ENCODE results near the gene RASA4.
"Not testable (repeated sequence)": the region's sequence is repeated elsewhere in the genome, so short reads cannot be mapped to it uniquely, and the experiment has no call there.

RASA4 gene

DNA sequence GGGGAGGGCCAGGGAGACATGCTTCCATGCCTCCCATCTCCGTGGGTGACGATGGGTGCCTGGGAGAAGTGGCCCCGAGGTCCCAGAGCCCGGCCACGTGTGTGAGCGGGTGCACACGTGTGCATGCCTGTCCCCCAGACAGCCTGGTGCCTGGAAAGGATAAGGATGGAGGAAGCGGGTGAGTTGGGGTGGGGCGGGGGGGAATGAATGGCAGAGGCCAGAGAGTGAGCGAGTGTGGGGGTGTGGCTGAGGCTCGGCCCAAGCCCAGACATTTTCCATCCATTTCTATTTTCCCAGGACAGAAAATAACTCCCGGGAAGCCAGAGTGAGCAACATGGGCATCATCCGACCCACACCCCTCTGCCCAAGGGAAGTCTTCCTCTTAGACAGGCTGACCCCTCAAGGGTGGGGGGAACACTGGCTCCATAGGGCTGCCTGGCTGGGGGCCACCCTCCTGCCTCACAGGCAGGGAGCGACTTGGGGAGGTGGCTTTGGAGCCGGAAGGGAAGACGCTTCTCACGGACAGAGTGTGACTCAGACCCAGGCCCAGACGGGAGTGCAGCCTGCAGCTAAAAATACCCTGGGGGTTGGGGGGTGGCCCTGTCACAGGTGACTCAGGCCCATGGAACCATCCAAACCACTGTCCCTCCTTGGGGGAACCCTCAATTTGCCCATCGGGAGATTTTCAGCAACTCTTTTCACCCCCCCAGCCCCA lies 12.0 kb downstream of the RASA4 start:
- DNase-seq = not testable (repeated sequence)

DNA sequence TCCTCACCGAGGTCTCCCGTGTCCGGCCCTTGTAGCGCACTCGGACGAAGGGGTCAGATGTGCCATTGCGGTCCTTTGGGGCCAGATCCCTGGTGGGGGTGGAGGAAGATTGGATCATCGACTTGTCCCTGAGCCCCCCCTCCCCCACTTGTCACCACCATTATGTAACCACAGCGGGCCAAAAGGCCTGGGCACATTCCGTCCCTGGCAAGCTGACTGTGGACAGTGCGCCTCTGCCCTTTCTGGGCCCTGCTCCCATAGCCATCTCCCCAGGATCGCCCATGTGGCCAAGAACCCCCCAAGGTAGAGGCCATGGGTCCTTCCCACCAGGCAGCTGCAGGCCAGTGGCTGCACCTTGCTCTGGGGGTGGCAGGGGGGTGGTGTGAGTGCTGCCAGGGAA lies 14.2 kb downstream of the RASA4 start:
- DNase-seq = not testable (repeated sequence)

DNA sequence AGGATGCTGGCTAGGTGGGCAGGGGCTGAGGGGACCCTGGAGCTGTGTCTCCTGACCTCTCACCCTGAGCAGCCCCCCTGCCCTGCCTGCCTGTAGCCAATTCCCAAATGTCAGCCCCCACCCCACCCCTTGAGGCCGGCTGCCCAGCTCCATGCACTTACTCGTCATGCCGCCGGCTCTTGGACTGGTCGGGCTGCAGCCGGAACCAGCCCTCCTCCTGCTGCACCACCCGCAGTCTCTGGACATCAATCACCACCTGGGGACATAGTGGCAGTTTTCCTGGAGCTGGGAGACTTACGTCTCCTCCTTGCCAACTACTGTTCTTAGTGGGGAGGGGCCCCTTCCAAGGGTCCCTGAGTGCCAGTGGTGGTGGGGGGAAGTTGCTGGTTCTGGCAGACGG lies 16.9 kb downstream of the RASA4 start:
- DNase-seq = not testable (repeated sequence)

DNA sequence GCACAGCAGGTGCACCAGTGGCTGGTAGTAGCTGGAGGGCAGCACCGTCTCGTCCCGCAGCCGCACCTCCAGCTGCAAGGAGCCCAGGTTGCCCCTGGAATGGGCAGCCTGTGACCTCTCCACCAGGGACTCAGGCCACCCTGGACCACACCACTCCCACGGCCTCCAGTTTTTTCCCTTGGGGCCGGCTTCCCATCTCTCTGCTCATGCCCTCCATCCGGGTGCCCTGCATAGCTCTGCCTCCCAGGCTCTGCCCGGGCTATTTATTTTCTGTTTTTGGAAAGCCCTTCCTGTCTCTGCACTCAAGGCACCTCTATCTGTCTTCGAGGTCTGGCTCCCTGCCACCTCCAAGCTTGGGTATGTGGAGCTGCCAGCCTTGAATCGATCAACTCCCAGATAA lies 20.5 kb downstream of the RASA4 start:
- DNase-seq = not testable (repeated sequence)

DNA sequence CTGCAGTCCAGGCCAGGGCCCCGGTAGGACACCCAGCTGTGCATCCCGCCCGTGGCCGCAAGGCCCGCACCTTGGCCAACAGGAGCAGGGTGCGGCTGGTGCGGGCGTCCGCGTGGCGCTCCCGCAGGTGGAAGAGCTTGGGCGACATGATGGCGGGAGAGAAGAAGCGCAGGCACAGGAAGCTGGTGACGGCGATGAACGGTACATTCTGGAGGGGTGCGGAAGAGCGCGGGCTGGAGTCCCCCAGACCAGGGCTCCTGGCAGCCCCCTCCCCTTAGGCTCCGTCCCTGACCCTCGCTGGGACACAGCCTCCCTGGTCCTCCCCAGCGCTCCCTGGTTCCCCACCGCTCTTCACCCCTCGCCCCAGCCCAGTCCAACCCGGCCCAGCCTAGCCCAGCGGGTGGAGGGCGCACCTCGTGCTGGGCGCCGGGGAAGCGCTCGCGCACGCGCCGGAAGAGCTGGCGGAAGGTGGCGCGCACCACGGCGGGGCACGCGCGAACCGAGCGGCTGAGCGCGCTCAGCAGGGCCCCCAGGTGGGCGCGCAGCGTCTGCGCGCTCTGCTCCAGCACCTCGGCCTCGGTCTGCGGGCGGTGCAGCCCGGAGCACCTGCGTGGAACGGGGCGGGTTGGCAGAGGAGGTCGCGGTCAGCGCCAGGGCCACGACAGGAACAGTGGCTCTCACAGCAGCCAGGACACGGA lies 22.8 kb downstream of the RASA4 start:
- DNase-seq = not testable (repeated sequence)

DNA sequence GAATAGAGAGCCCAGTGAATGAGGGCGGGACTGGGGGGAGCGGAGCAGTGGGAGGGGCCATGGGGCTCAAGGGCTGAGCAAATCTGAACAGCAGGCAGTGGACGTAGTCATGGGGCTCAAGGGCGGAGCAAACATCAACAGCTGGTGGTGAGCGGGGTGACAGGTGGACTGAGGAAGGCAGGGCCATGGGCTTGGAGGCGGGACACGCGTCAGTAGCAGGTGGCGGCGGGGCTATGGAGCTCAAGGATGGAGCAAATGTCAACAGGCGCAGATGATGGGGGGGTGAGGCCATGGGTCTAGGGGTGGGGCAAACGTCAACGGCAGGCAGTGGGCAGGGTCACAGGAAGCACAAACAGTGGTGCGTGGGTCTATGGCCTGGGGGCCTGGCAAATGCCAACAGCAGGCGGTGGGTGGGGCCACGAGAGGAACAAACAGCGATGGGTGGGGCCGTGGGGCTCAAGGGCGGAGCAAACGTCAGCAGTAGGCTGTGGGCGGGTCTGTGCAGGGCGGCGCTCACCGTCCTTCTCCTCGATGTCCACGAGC lies 24.0 kb downstream of the RASA4 start:
- DNase-seq = not testable (repeated sequence)

DNA sequence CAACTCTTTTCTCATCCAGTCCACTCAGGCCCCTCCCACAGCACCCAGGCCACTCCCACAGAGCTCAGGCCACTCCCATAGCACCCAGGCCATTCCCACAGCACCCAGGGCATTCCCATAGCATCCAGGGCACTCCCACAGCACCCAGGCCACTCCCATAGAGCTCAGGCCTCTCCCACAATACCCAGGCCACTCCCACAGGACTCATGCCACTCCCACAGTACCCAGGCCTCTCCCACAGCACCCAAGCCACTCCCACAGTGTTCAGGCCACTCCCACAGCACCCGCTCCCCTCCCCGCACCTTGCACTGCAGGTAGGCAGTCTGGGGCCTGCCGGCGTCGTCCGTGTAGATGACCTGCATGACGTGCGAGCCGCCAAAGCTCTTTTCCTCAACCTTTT lies 26.7 kb downstream of the RASA4 start:
- not testable (repeated sequence) for DNase-seq

DNA sequence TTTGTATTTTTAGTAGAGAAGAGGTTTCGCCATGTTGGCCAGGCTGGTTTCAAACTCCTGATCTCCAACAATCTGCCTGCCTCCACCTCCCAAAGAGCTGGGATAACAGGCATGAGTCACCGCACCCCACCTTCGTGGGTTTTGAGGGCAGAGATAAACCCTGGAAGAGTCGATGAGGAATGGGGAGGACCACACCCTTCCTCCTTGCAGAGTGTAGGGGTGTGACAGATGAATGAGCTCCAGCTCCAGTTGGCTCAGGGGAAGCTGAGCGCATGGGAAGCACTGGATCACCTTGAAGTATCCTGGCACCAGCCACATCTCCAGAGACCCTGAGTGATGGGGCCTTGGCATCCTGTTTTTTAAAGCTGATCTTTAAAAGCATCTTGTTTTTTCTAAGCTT lies 33.1 kb downstream of the RASA4 start:
- DNase-seq = not testable (repeated sequence)

DNA sequence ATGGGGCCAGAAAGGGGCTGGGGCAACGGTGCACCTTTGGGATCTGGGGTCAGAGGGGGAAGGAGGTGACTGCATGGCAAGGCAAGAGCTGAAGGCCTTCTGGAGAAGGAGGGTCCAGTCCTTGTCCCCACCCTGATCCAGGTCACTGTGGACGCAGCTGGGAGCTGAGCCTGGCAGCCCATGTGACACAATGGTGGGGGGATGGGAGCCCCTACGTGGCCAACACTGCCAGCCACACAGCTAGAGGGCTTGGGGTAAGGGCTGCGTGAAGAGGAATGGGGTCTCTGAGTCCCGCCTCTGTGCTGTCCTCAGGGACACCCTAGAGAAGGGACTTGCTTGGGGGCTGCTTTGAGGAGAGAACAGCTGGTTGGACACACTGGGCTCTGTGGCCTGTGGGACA lies 34.8 kb downstream of the RASA4 start:
- not testable (repeated sequence) for DNase-seq

DNA sequence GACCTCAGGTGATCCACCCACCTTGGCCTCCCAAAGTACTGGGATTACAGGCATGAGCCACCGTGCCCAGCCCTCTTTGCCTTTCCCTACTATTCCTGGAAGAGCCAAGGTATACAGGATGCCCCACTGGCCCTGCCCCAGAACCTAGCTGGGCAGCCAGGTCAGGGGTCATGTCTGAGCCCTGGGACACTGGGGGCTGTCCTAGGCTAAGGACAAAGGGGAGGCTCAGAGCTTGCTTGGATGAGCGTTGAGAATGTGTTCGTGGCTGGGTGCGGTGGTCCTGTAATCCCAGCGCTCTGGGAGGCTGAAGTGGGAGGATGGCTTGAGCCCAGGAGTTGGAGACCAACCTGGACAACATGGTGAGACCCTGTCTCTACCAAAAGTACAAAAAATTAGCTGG lies 38.1 kb downstream of the RASA4 start:
- DNase-seq = not testable (repeated sequence)

DNA sequence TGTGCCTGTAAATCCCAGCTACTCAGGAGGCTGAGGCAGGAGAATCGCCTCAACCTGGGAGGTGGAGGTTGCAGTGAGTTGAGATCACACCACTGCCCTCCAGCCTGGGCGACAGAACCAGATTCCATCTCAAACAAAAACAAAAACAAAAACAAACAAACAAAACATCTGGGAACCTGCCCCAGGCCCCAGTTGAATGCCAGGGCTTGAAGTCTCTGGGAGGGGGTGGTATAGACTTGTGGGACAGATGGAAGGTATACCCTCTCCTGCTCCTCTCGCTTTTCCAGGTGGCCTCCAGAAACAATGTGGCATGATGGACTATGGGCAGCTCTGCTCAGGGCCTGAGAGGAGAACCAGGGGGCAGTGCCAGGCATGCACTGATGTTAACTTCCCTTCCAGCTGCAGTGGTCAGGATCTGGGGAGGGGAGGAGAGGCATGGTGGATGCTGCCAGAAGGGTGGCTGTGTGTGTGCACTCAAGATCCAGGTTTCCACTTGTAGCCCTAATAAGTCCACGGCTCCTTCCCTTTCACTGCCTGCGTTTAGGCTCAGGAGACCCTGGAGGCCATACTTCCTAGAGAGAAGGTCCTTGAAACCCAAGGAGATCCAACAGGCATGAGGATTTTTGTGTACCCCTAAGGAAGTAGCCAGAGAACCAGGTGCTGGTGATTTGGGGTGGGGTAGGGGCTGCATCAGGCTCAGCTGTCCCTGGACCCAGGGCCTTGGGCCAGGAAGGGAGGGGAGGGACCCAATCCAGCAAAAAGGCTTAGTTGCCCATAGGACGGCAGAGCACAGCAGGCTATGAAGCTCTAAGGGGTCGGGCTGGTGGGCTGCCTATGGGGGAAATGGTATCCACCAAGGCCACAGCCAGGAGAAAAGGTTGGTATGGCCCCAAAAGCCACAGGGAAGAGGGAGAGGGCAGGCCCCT lies 39.0 kb downstream of the RASA4 start:
- not testable (repeated sequence) for DNase-seq

DNA sequence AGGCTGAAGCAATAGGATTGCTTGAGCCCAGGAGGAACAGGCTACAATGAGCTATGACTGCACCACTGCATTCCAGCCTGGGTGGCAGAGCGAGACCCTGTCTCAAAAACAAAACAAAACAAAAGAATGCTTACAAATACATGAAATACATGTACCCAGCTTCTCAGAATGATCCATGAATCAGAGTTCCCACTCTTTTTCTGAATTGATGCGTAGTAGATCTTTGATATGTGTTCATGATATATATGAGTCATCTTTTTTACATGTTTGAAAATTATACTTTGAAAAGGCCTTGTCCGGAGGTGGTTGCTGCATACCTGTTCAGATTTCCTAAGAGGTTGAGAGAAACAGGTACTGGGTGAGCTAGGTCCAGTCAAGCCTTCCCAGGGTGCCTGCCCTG lies 40.2 kb downstream of the RASA4 start:
- not testable (repeated sequence) for DNase-seq

DNA sequence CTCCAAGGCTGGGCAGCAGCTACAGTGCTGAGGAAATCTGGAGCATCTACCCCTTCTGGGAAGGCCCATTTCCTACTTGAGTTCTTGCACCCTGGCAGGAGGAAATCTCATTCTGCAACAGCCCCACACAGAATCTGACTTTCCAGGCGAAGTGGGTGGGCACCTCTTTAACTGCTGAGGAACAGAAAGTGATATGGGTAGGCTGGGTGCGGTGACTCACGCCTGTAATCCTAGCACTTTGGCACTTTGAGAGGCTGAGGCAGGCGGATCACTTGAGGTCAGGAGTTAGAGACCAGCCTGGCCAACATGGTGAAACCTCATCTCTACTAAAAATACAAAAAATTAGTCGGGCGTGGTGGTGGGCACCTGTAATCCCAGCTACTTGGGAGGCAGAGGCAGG lies 41.9 kb downstream of the RASA4 start:
- DNase-seq = not testable (repeated sequence)

DNA sequence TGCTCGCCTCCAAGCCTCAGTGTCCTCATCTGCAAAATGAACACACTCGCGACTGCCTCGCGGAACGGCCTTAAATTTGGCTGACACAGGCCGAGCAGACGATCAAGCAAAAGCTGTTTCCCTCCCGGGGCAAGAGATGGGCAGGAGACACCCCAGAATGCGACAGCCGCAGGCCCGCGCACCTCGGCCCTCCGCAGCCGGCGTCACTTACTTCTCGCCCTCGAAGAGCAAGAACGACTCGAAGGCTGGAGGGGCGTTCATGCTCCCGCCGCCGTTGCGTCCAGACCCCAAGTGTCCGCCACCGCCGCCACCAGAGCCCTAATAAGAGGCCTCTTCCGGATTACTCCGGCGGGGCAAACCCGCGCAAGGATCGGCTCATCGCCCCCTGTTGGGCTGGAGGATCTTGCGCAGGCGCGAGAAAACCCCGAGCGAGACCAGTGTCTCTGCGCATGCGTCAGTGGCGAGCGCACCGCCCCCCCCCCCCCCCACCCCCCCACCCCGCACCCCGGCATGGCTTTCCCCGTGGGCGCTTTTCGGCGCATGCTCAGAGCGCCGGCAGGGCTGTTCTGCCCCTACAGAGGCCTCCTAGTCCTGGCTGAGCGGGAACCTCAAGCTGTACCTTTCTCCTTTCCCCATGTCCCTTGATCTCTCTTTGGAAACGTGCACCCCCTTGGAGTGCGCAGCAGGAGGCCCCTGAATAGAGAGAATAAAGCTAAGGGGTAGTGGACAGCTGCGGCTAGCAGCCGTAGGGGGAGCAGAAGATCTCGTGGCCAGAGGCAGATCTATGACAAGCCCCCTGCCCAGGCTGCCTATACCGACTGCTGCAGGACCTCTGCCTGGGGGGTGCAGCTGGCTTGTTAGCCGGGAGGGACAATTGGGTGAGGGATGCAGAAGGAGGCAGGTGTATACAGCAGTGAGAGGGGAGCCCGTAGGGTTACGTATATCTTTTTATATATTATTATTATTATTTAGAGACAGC lies 44.0 kb downstream of the RASA4 start, which contains the start of gene POLR2J3:
Gene POLR2J3, minus strand, starts transcription at position 323 of the 979 bp plus-strand sequence. Its CDS starts 62 bp downstream, at position 261.
- DNase-seq = not testable (repeated sequence)

DNA sequence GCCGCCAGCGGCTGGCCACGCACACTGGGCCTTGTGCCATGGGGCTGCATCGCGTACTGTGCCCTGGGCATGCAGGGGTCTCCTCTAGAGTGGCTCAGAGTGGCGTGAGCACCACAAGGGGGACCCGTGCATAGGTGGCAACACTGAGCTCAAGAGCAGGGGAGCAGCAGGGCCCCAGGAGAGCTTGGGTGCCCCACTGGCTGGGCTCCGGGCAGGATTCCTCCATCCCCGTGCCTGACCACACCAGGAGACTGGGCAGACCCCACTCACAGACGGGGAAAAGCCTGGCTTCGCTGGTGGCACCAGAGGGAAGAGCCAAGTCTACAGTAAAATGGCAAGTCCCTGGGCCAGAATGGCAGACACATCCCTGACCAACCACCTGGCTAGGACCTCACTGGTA lies 47.9 kb downstream of the RASA4 start:
- DNase-seq = not testable (repeated sequence)

DNA sequence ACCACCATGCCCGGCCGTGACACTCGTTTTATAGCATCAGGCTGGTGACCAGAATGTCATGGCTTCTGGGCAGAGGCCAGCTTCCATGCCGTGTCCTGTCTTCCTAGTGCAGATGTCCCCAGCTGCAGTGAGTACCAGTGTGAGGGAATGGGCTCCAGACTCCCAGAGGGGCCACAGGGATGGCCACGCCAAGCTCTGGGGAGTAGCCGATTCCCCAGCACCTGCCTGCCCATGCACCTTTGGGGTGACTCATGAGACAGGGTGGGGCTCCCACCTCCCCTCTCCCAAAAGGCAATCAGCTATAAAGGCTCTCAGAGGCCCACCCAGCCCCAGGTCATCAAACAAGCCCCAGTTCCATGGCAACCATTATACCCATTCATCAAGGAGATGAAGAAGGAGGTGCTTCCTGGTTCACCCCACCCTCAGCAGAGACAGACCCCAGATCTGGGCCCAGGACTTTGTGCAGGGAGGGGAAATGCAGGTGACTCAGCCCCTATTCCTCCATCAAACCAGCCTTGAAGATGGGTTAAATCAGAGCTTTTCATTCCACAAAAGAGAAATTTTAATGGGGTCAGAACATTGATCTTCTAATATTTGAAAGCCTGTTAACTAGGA lies 65.6 kb downstream of the RASA4 start, which contains the start of gene SPDYE2:
Gene SPDYE2, plus strand, starts transcription at position 419 of the 615 bp plus-strand sequence. CDS start 2,030 bp downstream, outside the sequence.
- not testable (repeated sequence) for DNase-seq

DNA sequence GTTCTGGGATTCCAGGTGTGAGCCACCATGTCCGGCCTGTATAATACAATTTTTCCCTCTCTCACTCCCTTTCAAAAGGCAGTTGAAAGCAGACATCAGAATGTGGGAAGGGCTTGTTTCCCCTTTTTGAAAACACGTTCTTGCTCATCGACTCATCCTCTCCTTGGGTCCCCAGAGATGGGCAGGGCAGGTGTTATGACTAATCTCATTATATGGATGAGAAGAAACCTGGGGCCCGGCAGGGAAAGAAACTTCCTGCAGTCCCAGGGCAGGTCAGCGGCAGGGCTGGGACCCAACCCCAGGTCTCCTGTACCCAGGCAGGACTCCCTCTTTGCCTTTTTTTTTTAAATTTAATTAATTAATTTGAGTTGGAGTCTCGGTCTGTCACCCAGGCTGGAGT lies 70.2 kb downstream of the RASA4 start:
- DNase-seq = not testable (repeated sequence)

DNA sequence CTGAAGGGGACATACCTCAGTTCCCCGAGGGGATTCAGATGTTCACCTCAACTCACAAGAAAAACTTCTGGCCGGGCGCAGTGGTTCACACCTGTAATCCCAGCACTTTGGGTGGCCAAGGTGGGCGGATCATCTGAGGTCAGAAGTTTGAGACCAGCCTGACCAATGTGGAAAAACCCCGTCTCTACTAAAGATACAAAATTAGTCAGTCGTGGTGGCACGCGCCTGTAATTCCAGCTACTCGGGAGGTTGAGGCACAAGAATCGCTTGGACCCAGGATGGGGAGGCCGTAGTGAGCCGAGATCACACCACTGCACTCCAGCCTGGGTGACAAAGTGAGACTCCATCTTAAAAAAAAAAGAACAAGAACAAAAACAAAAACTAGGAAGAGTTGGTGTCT lies 71.3 kb downstream of the RASA4 start:
- not testable (repeated sequence) for DNase-seq

DNA sequence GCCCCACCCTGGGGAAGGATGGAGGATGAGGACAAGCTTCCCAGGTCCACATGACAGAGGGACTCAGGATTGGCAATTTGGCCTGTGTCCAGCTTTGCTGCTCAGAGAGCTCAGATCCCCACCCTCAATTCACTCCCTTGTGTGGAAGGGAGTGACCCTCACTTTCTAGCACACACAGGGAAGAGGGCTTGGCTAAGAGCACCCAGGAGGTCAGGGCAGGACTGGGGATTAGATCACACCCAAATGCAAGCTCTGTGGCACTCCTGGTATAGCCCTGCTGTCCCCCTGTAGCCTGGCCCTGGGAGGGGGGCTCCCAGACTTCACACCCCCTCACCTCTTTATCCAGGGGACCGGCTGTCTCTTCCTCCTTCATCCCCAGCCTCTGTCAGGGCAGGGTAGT lies 72.2 kb downstream of the RASA4 start:
- DNase-seq = not testable (repeated sequence)

DNA sequence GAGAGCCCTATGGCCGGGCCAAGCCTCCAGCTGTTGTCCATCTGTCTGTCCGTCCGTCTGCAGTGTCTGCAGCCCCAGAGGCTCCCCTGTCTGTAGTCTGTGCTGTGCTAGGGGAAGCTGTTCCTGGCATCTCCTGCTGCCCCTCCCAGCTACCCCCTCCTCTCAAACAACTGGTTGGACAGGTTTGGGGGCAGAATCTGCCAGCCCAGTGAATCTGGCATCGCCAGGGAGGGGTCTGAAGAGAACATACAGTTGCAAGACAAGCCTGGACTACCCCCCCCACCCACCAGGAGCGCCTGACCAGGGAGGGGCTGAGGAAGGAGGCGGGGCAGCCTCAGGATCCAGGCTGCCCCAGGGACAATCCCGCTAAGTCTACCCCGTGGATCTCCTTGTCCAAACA lies 73.0 kb downstream of the RASA4 start, which contains the start of gene UPK3BL2:
Gene UPK3BL2, minus strand, starts transcription at position 101 of the 400 bp plus-strand sequence. Its CDS starts 60 bp downstream, at position 41.
- not testable (repeated sequence) for DNase-seq

DNA sequence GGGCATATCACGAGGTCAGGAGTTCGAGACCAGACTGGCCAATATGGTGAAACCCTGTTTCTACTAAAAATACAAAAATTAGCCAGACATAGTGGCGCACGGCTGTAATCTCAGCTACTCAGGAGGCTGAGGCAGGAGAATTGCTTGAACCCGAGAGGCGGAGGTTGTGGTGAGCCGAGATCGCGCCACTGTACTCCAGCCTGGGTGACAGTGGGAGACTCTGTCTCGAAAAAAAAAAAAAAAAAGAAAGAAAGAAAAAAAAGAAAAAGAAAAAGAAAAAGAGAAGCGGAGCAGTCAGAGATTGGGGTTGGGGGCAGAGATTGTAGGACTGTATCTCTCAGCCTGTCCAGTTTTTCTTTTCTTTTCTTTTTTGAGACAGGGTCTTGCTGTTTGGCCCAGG lies 73.8 kb downstream of the RASA4 start:
- not testable (repeated sequence) for DNase-seq

Measured in activated CD4-positive, CD25-positive, alpha-beta regulatory T cell (primary cell).